Pulmonary artery endothelial cell (primary cell): Measurements from ENCODE around the gene KRT86. TPM values are rescaled to one million over a fixed set of nuclear protein-coding genes. Genes with fewer than 3 reads are reported as not detected.
"Not testable (repeated sequence)": the region's sequence is repeated elsewhere in the genome, so short reads cannot be mapped to it uniquely, and the experiment has no call there.

Experiments used
- DNase-seq: peaks from one replicate; pipeline ENCODE4 v3.0.0-alpha.2; 2011; ENCODE audit warnings: low read depth, low spot score
- total RNA-seq: library from RNA; depleted of rRNA; stranded (reverse); fragments of >200 nt; gene quantifications from 2 replicates; pipeline ENCODE4 v1.2.3, GENCODE V29; 2014

Gene KRT86
- total RNA-seq, 1 donor from 2014 or later: 0.07 TPM

- DNase-seq: no peak
These were observed 35.4 kb upstream of the KRT86 start for GRCh38 chr12:52238916-52239646.

GRCh38 chr12:52239767-52240166 is 34.7 kb upstream of the KRT86 start:
- no peak for DNase-seq

GRCh38 chr12:52240247-52240646 is 34.2 kb upstream of the KRT86 start:
- not testable (repeated sequence) for DNase-seq

GRCh38 chr12:52241205-52241842 is 33.1 kb upstream of the KRT86 start:
- no peak for DNase-seq

GRCh38 chr12:52242442-52243258 is 31.8 kb upstream of the KRT86 start:
- no peak for DNase-seq

GRCh38 chr12:52243259-52243855 is 31.1 kb upstream of the KRT86 start:
- DNase-seq: no peak

GRCh38 chr12:52243856-52244614 is 30.4 kb upstream of the KRT86 start:
- DNase-seq: peak; percentile 43

GRCh38 chr12:52244615-52244994 is 29.8 kb upstream of the KRT86 start:
- DNase-seq: no peak

GRCh38 chr12:52245259-52245961 is 29.0 kb upstream of the KRT86 start:
- no peak for DNase-seq

GRCh38 chr12:52245962-52246569 is 28.4 kb upstream of the KRT86 start:
- no peak for DNase-seq

- no peak for DNase-seq
These were observed 27.5 kb upstream of the KRT86 start for GRCh38 chr12:52246720-52247621.

- no peak for DNase-seq
These were observed 26.6 kb upstream of the KRT86 start for GRCh38 chr12:52247622-52248540.

- no peak for DNase-seq
These were observed 25.6 kb upstream of the KRT86 start for GRCh38 chr12:52248541-52249461.

GRCh38 chr12:52249511-52250047 is 24.9 kb upstream of the KRT86 start:
- no peak for DNase-seq

GRCh38 chr12:52250048-52250990 is 24.1 kb upstream of the KRT86 start:
- no peak for DNase-seq
